H9 (cell line): Measurements from ENCODE around the gene KRT31. TPM values are rescaled to one million over a fixed set of nuclear protein-coding genes. Genes with fewer than 3 reads are reported as not detected.

Experiments
- DNase-seq: peaks from one replicate; pipeline ENCODE4 v3.0.0-alpha.2; 2017
- H2AFZ ChIP-seq: one replicate; pipeline ENCODE4 v1.6.1; 2013; ENCODE audit warnings: mild to moderate bottlenecking, low read length, control low read depth, moderate library complexity
- H2AK5ac ChIP-seq: 2 replicates; pipeline ENCODE4 v1.6.1; 2013; ENCODE audit warnings: low read length, control low read depth, mixed read lengths; ENCODE audit not compliant: insufficient read length
- H2BK120ac ChIP-seq: one replicate; pipeline ENCODE4 v1.6.1; 2013; ENCODE audit warnings: low read depth, mild to moderate bottlenecking, low read length, control low read depth, inconsistent platforms; ENCODE audit not compliant: poor library complexity, severe bottlenecking
- H2BK12ac ChIP-seq: 2 replicates; pipeline ENCODE4 v1.6.1; 2013; ENCODE audit warnings: low read length, control low read depth, mixed read lengths, low read depth; ENCODE audit not compliant: insufficient read length
- H2BK15ac ChIP-seq: 2 replicates; pipeline ENCODE4 v1.6.1; 2013; ENCODE audit warnings: low read depth, low read length, control low read depth
- H2BK20ac ChIP-seq: one replicate; pipeline ENCODE4 v1.6.1; 2013; ENCODE audit warnings: low read depth, mild to moderate bottlenecking, low read length, control low read depth, inconsistent platforms; ENCODE audit not compliant: poor library complexity, severe bottlenecking
- H2BK5ac ChIP-seq: 2 replicates; pipeline ENCODE4 v1.6.1; 2013; ENCODE audit warnings: low read length, control low read depth, mixed read lengths; ENCODE audit not compliant: insufficient read length
- H3K14ac ChIP-seq: 2 replicates; pipeline ENCODE4 v1.6.1; 2013; ENCODE audit warnings: low read length, control low read depth; ENCODE audit not compliant: insufficient read depth
- H3K18ac ChIP-seq: 2 replicates; pipeline ENCODE4 v1.6.1; 2013; ENCODE audit warnings: low read depth, mild to moderate bottlenecking, mixed read lengths, low read length, control low read depth; ENCODE audit not compliant: insufficient read length
- H3K23ac ChIP-seq: 2 replicates; pipeline ENCODE4 v1.6.1; 2013; ENCODE audit warnings: low read length, control low read depth, mixed read lengths, low read depth; ENCODE audit not compliant: insufficient read length
- H3K23me2 ChIP-seq: 2 replicates; pipeline ENCODE4 v1.6.1; 2013; ENCODE audit warnings: low read depth, mild to moderate bottlenecking, mixed read lengths, low read length, control low read depth; ENCODE audit not compliant: insufficient read length, poor library complexity, severe bottlenecking
- H3K27ac ChIP-seq: 2 replicates; pipeline ENCODE4 v1.5.1; 2013; ENCODE audit warnings: low read length, control low read depth, mixed read lengths, low read depth; ENCODE audit not compliant: insufficient read length
- H3K27me3 ChIP-seq: 2 replicates; pipeline ENCODE4 v1.6.1; 2013; ENCODE audit warnings: low read length, control low read depth, inconsistent platforms; ENCODE audit not compliant: insufficient read depth
- H3K4ac ChIP-seq: 2 replicates; pipeline ENCODE4 v1.6.1; 2013; ENCODE audit warnings: low read depth, mild to moderate bottlenecking, control low read depth, inconsistent platforms, low read length, moderate library complexity
- H3K4me1 ChIP-seq: 2 replicates; pipeline ENCODE4 v1.6.1; 2013; ENCODE audit warnings: low read length, control low read depth, inconsistent platforms; ENCODE audit not compliant: insufficient read depth
- H3K4me2 ChIP-seq: 2 replicates; pipeline ENCODE4 v1.6.1; 2013; ENCODE audit warnings: low read length, control low read depth, mixed read lengths; ENCODE audit not compliant: insufficient read length, insufficient read depth
- H3K56ac ChIP-seq: 2 replicates; pipeline ENCODE4 v1.6.1; 2013; ENCODE audit warnings: low read depth, mild to moderate bottlenecking, mixed read lengths, low read length, control low read depth; ENCODE audit not compliant: insufficient read length
- H3K79me1 ChIP-seq: 2 replicates; pipeline ENCODE4 v1.6.1; 2013; ENCODE audit warnings: low read depth, mild to moderate bottlenecking, moderate library complexity, low read length, control low read depth, inconsistent platforms; ENCODE audit not compliant: insufficient read depth, poor library complexity, severe bottlenecking
- H3K79me2 ChIP-seq: 2 replicates; pipeline ENCODE4 v1.6.1; 2013; ENCODE audit warnings: low read length, control low read depth, inconsistent platforms; ENCODE audit not compliant: insufficient read depth
- H3K9ac ChIP-seq: 2 replicates; pipeline ENCODE4 v1.6.1; 2013; ENCODE audit warnings: low read length, control low read depth, mixed read lengths; ENCODE audit not compliant: insufficient read length; ENCODE audit errors: extremely low read depth
- H3K9me3 ChIP-seq: one replicate; pipeline ENCODE4 v1.6.1; 2013; ENCODE audit warnings: low read depth, low read length, inconsistent platforms; ENCODE audit not compliant: control insufficient read depth
- H3T11ph ChIP-seq: one replicate; pipeline ENCODE4 v1.6.1; 2013; ENCODE audit warnings: mild to moderate bottlenecking, low read length, control low read depth, inconsistent platforms
- H4K20me1 ChIP-seq: one replicate; pipeline ENCODE4 v1.6.1; 2013; ENCODE audit not compliant: control insufficient read depth, insufficient read length, insufficient read depth
- H4K5ac ChIP-seq: 2 replicates; pipeline ENCODE4 v1.6.1; 2013; ENCODE audit warnings: low read depth, mild to moderate bottlenecking, mixed read lengths, low read length, control low read depth; ENCODE audit not compliant: insufficient read length
- H4K8ac ChIP-seq: replicated peaks from 2 replicates; pipeline ENCODE4 v1.6.1; 2013; ENCODE audit warnings: low read length, control low read depth, mixed read lengths, low read depth; ENCODE audit not compliant: insufficient read length
- H4K91ac ChIP-seq: 2 replicates; pipeline ENCODE4 v1.6.1; 2013; ENCODE audit warnings: low read depth, mild to moderate bottlenecking, moderate library complexity, mixed read lengths, low read length, control low read depth; ENCODE audit not compliant: insufficient read length
- H3K27ac Mint-ChIP-seq, 3 experiments: 2 replicates in 2 of 3; 3 replicates in 1 of 3; pipeline ENCODE4 v1.8.0; 2020 to 2021; ENCODE audit warnings: mixed read lengths in 3 of 3, mild to moderate bottlenecking in 1 of 3, moderate library complexity in 1 of 3
- H3K27me3 Mint-ChIP-seq: 2 replicates; pipeline ENCODE4 v1.8.0; 2021; ENCODE audit warnings: low read depth, mild to moderate bottlenecking, moderate library complexity, mixed read lengths
- H3K36me3 Mint-ChIP-seq, 3 experiments: 2 replicates in 2 of 3; 3 replicates in 1 of 3; pipeline ENCODE4 v1.8.0; 2020 to 2021; ENCODE audit warnings: low read depth in 3 of 3, mixed read lengths in 3 of 3; ENCODE audit not compliant: insufficient read depth in 1 of 3
- H3K4me1 Mint-ChIP-seq, 2 experiments: 2 replicates each; pipeline ENCODE4 v1.8.0; 2020; ENCODE audit warnings: mixed read lengths in 2 of 2
- H3K4me3 Mint-ChIP-seq, 2 experiments: 2 replicates in 1 of 2; 3 replicates in 1 of 2; pipeline ENCODE4 v1.8.0; 2020 to 2021; ENCODE audit warnings: mild to moderate bottlenecking in 2 of 2, mixed read lengths in 2 of 2, moderate library complexity in 1 of 2
- H3K9me3 Mint-ChIP-seq, 2 experiments: 2 replicates in 1 of 2; 3 replicates in 1 of 2; pipeline ENCODE4 v1.8.0; 2020; ENCODE audit warnings: mild to moderate bottlenecking in 2 of 2, mixed read lengths in 2 of 2, moderate library complexity in 1 of 2
- WGBS: extraction: QIAGEN DNeasy Blood & Tissue Kit; methylation state at CpG from one replicate; pipeline ENCODE4 v1.1.7; 2013; ENCODE audit warnings: missing lambda C conversion rate, low lambda C conversion rate, mixed read lengths; ENCODE audit not compliant: insufficient read length; ENCODE audit errors: extremely low coverage; 5-methylcytosine and 5-hydroxymethylcytosine counted together
- total RNA-seq: library from RNA; stranded (reverse); gene quantifications from 2 replicates; pipeline ENCODE4 v1.2.1, GENCODE V29; 2021
- TF ChIP-seq, protein P1 (sequence below): fragments of 200-600 bp; sonication (generic); conservative IDR thresholded peaks from 3 replicates; pipeline ENCODE4 v1.8.0; 2021; ENCODE audit warnings: antibody characterized with exemption, mild to moderate bottlenecking

The KRT31 gene
- total RNA-seq, 1 experiment from 2014 or later: not detected

GRCh38 chr17:41383690-41384089, 13.7 kb downstream of the KRT31 start:
- H2BK15ac ChIP-seq: no peak overlapping the region
- no peak overlapping the region for H2BK12ac ChIP-seq
- H3K9me3 ChIP-seq: no peaks in the 10 kb centered on the region
- no peak overlapping the region for H4K91ac ChIP-seq
- TF ChIP-seq, protein P1, sequence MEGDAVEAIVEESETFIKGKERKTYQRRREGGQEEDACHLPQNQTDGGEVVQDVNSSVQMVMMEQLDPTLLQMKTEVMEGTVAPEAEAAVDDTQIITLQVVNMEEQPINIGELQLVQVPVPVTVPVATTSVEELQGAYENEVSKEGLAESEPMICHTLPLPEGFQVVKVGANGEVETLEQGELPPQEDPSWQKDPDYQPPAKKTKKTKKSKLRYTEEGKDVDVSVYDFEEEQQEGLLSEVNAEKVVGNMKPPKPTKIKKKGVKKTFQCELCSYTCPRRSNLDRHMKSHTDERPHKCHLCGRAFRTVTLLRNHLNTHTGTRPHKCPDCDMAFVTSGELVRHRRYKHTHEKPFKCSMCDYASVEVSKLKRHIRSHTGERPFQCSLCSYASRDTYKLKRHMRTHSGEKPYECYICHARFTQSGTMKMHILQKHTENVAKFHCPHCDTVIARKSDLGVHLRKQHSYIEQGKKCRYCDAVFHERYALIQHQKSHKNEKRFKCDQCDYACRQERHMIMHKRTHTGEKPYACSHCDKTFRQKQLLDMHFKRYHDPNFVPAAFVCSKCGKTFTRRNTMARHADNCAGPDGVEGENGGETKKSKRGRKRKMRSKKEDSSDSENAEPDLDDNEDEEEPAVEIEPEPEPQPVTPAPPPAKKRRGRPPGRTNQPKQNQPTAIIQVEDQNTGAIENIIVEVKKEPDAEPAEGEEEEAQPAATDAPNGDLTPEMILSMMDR: no peak
- no peak overlapping the region for H3K9ac ChIP-seq
- no peaks in the 10 kb centered on the region for H3K27me3 ChIP-seq
- H3K79me1 ChIP-seq: no peaks in the 10 kb centered on the region
- Mint-ChIP-seq H3K27ac (no peak overlapping the region), H3K27me3 (peaks cover 9% of the 10 kb centered on the region), H3K9me3 (peaks cover 0 to 11% of the 10 kb centered on the region in 2 experiments; a peak in 3 of 5 replicates), H3K4me3 (no peak overlapping the region), H3K36me3 (0 out of 7 replicates have a peak, but pooled peaks cover 0 to 2% (median 0%) of the 10 kb centered on the region in 3 experiments), H3K4me1 (peaks cover 0 to 5% of the 10 kb centered on the region in 2 experiments; a peak in 1 of 4 replicates)
- no CpG with 5 or more reads among the region's 1 CpG for WGBS
- H3K14ac ChIP-seq: no peak overlapping the region
- no peak overlapping the region for H3K56ac ChIP-seq
- H4K5ac ChIP-seq: no peak overlapping the region
- no peak overlapping the region for H2BK20ac ChIP-seq
- H3K4me1 ChIP-seq: no peaks in the 10 kb centered on the region
- no peak overlapping the region for H3K4me2 ChIP-seq
- no peak overlapping the region for H3K23ac ChIP-seq
- no peak overlapping the region for H2BK120ac ChIP-seq
- H4K8ac ChIP-seq: no peak overlapping the region
- H2AFZ ChIP-seq: no peak overlapping the region
- no peak overlapping the region for H3K18ac ChIP-seq
- no peak for DNase-seq
- H3K27ac ChIP-seq: no peak overlapping the region
- H3K79me2 ChIP-seq: no peaks in the 10 kb centered on the region
- H2BK5ac ChIP-seq: no peak overlapping the region
- no peaks in the 10 kb centered on the region for H3K23me2 ChIP-seq
- no peak overlapping the region for H2AK5ac ChIP-seq
- no peak overlapping the region for H3T11ph ChIP-seq
- no peak overlapping the region for H3K4ac ChIP-seq
- H4K20me1 ChIP-seq: no peaks in the 10 kb centered on the region
